GM21619 (cell line): ENCODE results near the gene ANKMY1.

Experiments
- ATAC-seq: cut with Tn5 transposase; IDR thresholded peaks from one replicate; pipeline ENCODE4 v1.9.1; 2021; ENCODE audit not compliant: unreplicated experiment

Gene ANKMY1

GRCh38 chr2:240557808-240558207 lies at the start of gene ANKMY1:
Gene ANKMY1, minus strand, starts transcription at chr2:240557988. Its CDS starts 653 bp downstream, at chr2:240557335.
- ATAC-seq: no peak

- ATAC-seq: no peak
Observed at GRCh38 chr2:240605867-240606743, 48.3 kb upstream of the ANKMY1 start.

DNA sequence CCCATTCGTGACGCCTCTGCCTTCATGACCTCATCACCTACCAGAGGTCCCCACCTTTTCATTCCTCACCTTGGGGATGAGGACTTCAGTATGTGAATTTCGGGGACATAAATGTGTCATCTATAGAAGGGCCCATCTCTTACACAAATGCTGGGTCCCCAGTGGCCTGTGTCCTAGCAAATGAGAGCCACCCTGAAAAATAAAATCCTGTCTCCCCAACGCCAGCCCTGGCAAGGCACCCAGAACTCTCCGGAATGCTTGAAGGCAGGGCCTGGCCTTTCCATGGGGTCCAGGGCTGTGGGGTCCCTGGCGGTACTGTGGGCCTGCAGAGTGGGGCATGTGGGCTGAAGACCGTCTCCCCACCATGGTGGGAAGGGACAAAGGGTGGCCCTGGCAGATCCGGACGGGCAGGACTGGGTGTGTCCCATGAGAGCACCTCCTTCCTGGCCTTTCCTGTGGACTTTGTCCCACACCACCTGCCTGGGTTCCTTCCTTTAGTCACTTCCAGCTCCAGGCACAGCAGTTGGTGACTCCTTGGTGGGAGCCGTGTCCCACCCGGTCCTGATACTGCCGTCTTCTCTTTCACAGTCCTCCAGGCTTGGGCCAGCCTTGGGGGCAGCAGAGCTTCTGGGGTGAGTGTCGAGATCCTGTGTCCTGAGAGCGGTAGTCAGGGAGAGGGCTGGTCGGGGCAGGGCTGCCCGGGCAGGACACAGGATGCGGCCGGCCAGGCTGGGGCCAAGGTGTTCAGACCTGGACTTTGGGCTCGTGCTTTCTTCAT lies 47.3 kb upstream of the ANKMY1 start:
- no peak for ATAC-seq

DNA sequence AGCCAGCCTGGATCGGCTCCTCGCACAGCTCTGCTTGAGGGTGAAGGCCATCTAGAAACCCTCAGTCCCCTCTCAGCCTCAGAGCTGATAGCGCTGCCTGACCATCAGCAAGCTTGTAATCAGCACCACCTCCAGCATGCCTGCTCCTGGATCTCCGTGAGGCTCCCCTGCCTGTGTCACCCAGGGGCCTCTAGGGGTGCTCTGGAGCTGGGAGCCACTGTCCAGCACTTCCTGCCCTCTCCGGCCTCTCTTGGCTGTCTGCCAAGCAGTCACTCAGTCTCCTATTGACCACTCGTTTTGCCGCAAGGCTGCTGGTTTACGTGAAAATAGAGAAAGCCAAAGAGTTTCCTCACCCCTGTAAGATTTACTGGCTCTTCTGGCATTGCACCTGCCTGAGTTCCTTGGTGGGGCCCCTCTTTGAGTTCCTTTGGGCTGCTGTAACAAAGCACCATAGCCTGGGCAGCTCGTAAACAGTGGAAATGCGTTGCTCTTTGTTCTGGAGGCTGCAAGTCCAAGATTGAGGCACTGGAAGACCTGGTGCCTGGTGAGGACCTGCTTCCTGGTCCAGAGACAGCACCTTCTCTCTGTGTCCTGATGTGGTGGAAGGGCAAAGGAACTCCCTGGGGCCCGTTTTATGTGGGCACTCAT lies 46.6 kb upstream of the ANKMY1 start:
- ATAC-seq: no peak

GRCh38 chr2:240603846-240604245 lies 46.1 kb upstream of the ANKMY1 start:
- ATAC-seq: no peak

DNA sequence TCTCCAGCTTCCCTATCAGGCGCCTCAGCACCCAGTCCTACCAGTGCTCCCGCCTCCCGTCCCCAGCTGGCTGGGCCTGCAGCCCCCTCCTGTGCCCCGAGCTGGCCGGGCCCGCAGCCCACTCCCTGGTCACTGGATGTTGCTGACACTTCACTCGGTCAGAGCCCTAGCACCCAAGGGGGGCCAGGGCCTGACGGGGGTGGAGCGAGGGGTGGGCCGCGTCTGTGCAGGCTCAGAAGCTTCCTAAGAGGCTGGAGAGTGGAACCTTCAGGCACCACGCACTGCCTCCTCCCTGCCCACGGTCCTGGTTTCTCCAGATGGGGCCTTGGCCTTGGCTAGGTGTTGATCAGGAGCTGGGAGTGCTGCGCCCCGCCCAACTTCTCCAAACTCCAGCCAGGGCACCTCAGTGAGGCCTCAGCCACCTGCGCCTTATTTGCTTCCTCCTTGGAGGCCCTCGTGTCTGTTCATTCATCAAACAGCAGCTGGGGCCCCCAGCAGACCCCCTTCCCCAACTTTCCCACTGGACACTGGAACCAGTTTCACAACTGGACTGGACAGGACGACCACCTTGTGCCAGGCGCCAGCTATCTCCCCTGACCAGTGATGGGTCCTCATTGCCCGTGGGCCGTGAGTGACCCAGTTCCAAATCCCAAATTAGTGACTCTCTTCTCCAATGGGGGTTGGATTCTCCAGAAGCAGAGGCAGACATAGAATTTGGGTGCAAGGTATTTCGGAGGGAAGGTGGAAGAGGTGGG lies 45.5 kb upstream of the ANKMY1 start:
- ATAC-seq: no peak

GRCh38 chr2:240602266-240603050 lies 44.7 kb upstream of the ANKMY1 start:
- ATAC-seq: no peak

GRCh38 chr2:240601831-240602160 lies 44.0 kb upstream of the ANKMY1 start:
- ATAC-seq: no peak

GRCh38 chr2:240601061-240601830 lies 43.5 kb upstream of the ANKMY1 start:
- no peak for ATAC-seq

DNA sequence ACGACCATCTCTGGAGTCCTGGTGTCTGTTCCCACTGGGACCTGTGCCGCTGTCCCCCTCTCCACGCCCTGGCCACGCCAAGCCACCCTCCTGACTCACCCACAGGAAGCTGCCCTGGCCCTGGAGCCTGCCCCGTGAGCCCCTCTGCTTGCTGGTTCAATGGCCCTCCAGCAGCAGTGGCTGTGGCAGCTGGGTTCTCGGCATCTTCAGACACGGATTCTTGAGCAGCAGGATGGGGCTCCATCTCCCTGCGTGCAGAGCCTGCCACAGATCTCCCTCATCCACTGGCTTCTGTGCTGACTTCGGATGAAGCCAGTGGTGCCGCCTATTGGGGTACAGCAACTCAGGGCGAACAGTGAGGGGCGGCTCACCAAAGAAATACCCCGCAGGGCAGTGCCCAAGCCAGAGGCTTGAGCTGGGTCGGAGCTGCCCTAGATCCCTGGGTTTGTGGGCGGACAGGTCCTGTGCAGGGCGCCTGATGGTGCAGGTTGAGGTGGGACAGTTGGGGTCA lies 42.7 kb upstream of the ANKMY1 start:
- ATAC-seq: no peak

DNA sequence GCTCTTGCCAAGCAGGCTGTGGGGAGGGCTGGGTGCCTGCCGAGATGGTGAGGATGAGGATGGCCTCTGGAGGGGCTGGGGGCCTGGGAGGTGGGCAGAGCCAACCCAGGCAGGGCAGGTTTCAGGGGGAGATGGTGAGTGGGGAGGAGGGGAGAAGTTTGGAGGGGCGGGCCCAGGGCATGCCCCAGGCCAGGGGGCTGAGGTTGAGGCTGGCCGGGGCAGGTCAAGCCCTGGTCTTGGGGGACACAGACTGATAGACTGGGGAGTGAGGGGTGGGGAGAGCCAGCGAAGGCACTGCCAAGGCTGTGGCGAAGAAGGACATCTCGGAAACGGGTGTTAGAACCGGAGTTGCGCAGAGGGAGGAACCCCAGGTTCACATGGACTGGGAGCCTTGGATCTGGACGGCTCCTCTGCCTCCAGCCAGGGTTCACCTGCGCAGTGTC lies 41.4 kb upstream of the ANKMY1 start:
- no peak for ATAC-seq

- no peak for ATAC-seq
Observed at GRCh38 chr2:240598311-240598911, 40.6 kb upstream of the ANKMY1 start.

- ATAC-seq: no peak
Observed at GRCh38 chr2:240597419-240598181, 39.8 kb upstream of the ANKMY1 start.

DNA sequence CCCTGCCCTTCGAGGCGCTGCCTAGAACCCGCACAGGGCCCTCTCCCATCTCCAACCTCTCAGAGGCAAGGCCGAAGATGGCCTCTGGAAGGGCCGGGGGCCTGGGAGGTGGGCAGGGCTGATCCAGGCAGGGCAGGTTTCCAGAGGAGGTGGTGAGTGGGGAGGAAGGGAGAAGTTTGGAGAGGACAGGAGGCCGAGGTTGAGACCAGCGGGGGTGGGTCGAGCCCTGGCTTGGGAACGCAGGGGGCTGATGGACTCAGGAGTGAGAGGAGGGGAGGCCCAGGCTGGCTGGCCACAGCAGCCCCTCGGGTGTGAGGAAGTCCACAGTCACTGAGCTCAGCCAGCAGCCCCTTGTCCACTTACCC lies 39.2 kb upstream of the ANKMY1 start:
- no peak for ATAC-seq

- ATAC-seq: no peak
Observed at GRCh38 chr2:240596491-240596931, 38.7 kb upstream of the ANKMY1 start.

- no peak for ATAC-seq
Observed at GRCh38 chr2:240596080-240596460, 38.3 kb upstream of the ANKMY1 start.

GRCh38 chr2:240595381-240596079 lies 37.7 kb upstream of the ANKMY1 start:
- ATAC-seq: no peak
